Activated T-helper 1 cell treated with anti-CD3 and anti-CD28 coated beads, Interleukin-12 subunit alpha, Interleukin-12 subunit beta, Interleukin-2, Interleukin-4 antibody, amounts not matched to agents 30 ng/mL and 10 ng/mL and 1 ng/mL, durations not matched to agents 14 hours and 24 hours and 36 hours (primary cell): ENCODE data around the gene RFT1. TPM values are rescaled to one million over a fixed set of nuclear protein-coding genes. Genes with fewer than 3 reads are reported as not detected.

Experiments
- DNase-seq: peaks from one replicate; pipeline ENCODE4 v3.0.0; 2021; ENCODE audit warnings: low spot score
- H3K27ac Mint-ChIP-seq: one replicate; pipeline ENCODE4 v1.8.0; 2021; ENCODE audit warnings: mild to moderate bottlenecking, mixed read lengths
- H3K27me3 Mint-ChIP-seq: one replicate; pipeline ENCODE4 v1.8.0; 2022; ENCODE audit warnings: mild to moderate bottlenecking, moderate library complexity, mixed read lengths; ENCODE audit not compliant: insufficient read depth
- H3K36me3 Mint-ChIP-seq: one replicate; pipeline ENCODE4 v1.8.0; 2021; ENCODE audit warnings: low read depth, mixed read lengths
- H3K4me1 Mint-ChIP-seq: one replicate; pipeline ENCODE4 v1.8.0; 2021; ENCODE audit warnings: low read depth, mixed read lengths
- H3K4me3 Mint-ChIP-seq: one replicate; pipeline ENCODE4 v1.8.0; 2021; ENCODE audit warnings: mild to moderate bottlenecking, moderate library complexity, mixed read lengths
- H3K9me3 Mint-ChIP-seq: one replicate; pipeline ENCODE4 v1.8.0; 2021; ENCODE audit warnings: mixed read lengths
- intact Hi-C: fragments of 100-400 bp; cut with micrococcal nuclease; formaldehyde crosslinking; loops from one replicate; pipeline ENCODE4 v1.15.1; 2024
- total RNA-seq: library from RNA; stranded (reverse); gene quantifications from 2 replicates; pipeline ENCODE4 v1.2.3, GENCODE V29; 2022

The RFT1 gene
- total RNA-seq, 1 donor from 2014 or later: 44.9 TPM

GRCh38 chr3:53168175-53168923, 38.1 kb upstream of the RFT1 start:
- intact Hi-C loops: no loop called here
- no peak overlapping the region for H3K4me3 Mint-ChIP-seq
- no peaks in the 10 kb centered on the region for H3K9me3 Mint-ChIP-seq
- no peak for DNase-seq
- peak overlapping the region; percentile 61 for H3K27ac Mint-ChIP-seq
- peaks cover 5% of the 10 kb centered on the region for H3K36me3 Mint-ChIP-seq
- H3K4me1 Mint-ChIP-seq: peaks cover 52% of the 10 kb centered on the region
- peaks cover 1% of the 10 kb centered on the region for H3K27me3 Mint-ChIP-seq

- peaks cover 1% of the 10 kb centered on the region for H3K27me3 Mint-ChIP-seq
- H3K4me1 Mint-ChIP-seq: peaks cover 59% of the 10 kb centered on the region
Measured at GRCh38 chr3:53167418-53168174, 37.4 kb upstream of the RFT1 start.

GRCh38 chr3:53166781-53167291, 36.6 kb upstream of the RFT1 start:
- Mint-ChIP-seq H3K4me1 (peaks cover 64% of the 10 kb centered on the region), H3K4me3 (no peak overlapping the region), H3K27me3 (peaks cover 1% of the 10 kb centered on the region), H3K27ac (no peak overlapping the region), H3K36me3 (peaks cover 5% of the 10 kb centered on the region), H3K9me3 (no peaks in the 10 kb centered on the region)
- intact Hi-C loops: no loop called here
- DNase-seq: no peak

More at GRCh38 chr3:53167418-53168174, 37.4 kb upstream of the RFT1 start:
- intact Hi-C loops: no loop called here
- no peak for DNase-seq
- peaks cover 5% of the 10 kb centered on the region for H3K36me3 Mint-ChIP-seq
- no peak overlapping the region for H3K27ac Mint-ChIP-seq
- H3K4me3 Mint-ChIP-seq: no peak overlapping the region
- no peaks in the 10 kb centered on the region for H3K9me3 Mint-ChIP-seq

- Mint-ChIP-seq H3K4me3 (no peak overlapping the region), H3K36me3 (peaks cover 2% of the 10 kb centered on the region), H3K27me3 (peaks cover 1% of the 10 kb centered on the region), H3K4me1 (peaks cover 57% of the 10 kb centered on the region), H3K9me3 (no peaks in the 10 kb centered on the region), H3K27ac (no peak overlapping the region)
- no peak for DNase-seq
- intact Hi-C loops: no loop called here
Measured at GRCh38 chr3:53166206-53166605, 36.0 kb upstream of the RFT1 start.

GRCh38 chr3:53164911-53165310, 34.7 kb upstream of the RFT1 start:
- no peak for DNase-seq
- H3K36me3 Mint-ChIP-seq: peaks cover 2% of the 10 kb centered on the region
- intact Hi-C loops: no loop called here
- peaks cover 51% of the 10 kb centered on the region for H3K4me1 Mint-ChIP-seq
- peaks cover 5% of the 10 kb centered on the region for H3K27me3 Mint-ChIP-seq
- no peak overlapping the region for H3K4me3 Mint-ChIP-seq
- no peaks in the 10 kb centered on the region for H3K9me3 Mint-ChIP-seq
- no peak overlapping the region for H3K27ac Mint-ChIP-seq

- Mint-ChIP-seq H3K27ac (peak overlapping the region; percentile 24), H3K27me3 (peaks cover 10% of the 10 kb centered on the region), H3K4me1 (peaks cover 46% of the 10 kb centered on the region), H3K36me3 (peaks cover 2% of the 10 kb centered on the region), H3K9me3 (no peaks in the 10 kb centered on the region), H3K4me3 (peak overlapping the region; percentile 86)
- DNase-seq: no peak
- intact Hi-C loops: no loop called here
Measured at GRCh38 chr3:53163444-53164387, 33.5 kb upstream of the RFT1 start.

- Mint-ChIP-seq H3K4me1 (peaks cover 43% of the 10 kb centered on the region), H3K27me3 (peaks cover 10% of the 10 kb centered on the region), H3K9me3 (no peaks in the 10 kb centered on the region), H3K27ac (peak overlapping the region; percentile 70), H3K36me3 (peaks cover 2% of the 10 kb centered on the region), H3K4me3 (peak overlapping the region; percentile 86)
- peak; percentile 20 for DNase-seq
- intact Hi-C loops: loop anchor here (1.0 kb wide), 1 partner anchor 93 kb away; the partner anchor contains the start of gene TKT
Measured at GRCh38 chr3:53162672-53163443, 32.6 kb upstream of the RFT1 start.

- peaks cover 39% of the 10 kb centered on the region for H3K4me1 Mint-ChIP-seq
- peak; percentile 16 for DNase-seq
- H3K9me3 Mint-ChIP-seq: no peaks in the 10 kb centered on the region
- peak overlapping the region; percentile 86 for H3K4me3 Mint-ChIP-seq
- peaks cover 2% of the 10 kb centered on the region for H3K36me3 Mint-ChIP-seq
- peak overlapping the region; percentile 83 for H3K27ac Mint-ChIP-seq
- peaks cover 16% of the 10 kb centered on the region for H3K27me3 Mint-ChIP-seq
- intact Hi-C loops: loop anchor here (1.0 to 2.0 kb wide), 3 partner anchors 32 to 94 kb away; partner anchors contain the start of genes RFT1 and TKT
Measured at GRCh38 chr3:53161820-53162671, 31.8 kb upstream of the RFT1 start.

- intact Hi-C loops: loop anchor here (1.0 to 2.0 kb wide), 2 partner anchors 31 to 47 kb away; partner anchors contain the start of gene RFT1
- Mint-ChIP-seq H3K4me1 (peaks cover 36% of the 10 kb centered on the region), H3K4me3 (peak overlapping the region; percentile 86), H3K9me3 (no peaks in the 10 kb centered on the region), H3K27me3 (peaks cover 18% of the 10 kb centered on the region), H3K27ac (peak overlapping the region; percentile 83), H3K36me3 (peaks cover 2% of the 10 kb centered on the region)
- no peak for DNase-seq
Measured at GRCh38 chr3:53161450-53161819, 31.2 kb upstream of the RFT1 start.

- H3K27ac Mint-ChIP-seq: peak within 1 kb of the TSS; percentile 89
- intact Hi-C loops: loop anchor here (1.0 to 2.0 kb wide), 3 partner anchors 31 to 46 kb away; partner anchors contain the start of gene RFT1
- H3K4me3 Mint-ChIP-seq: peak within 1 kb of the TSS; percentile 89
- no peaks in the 10 kb centered on the region for H3K9me3 Mint-ChIP-seq
- H3K36me3 Mint-ChIP-seq: no peaks in the 10 kb centered on the region
- DNase-seq: peak; percentile 67
- peaks cover 18% of the 10 kb centered on the region for H3K27me3 Mint-ChIP-seq
- peaks cover 32% of the 10 kb centered on the region for H3K4me1 Mint-ChIP-seq
Measured at GRCh38 chr3:53160660-53161449, 30.6 kb upstream of the RFT1 start, which contains the start of gene PRKCD. Gene PRKCD (plus strand): TSS chr3:53161209. CDS start chr3:53178423, 17,214 bp downstream.
